Parathyroid adenoma (tissue), 2 donors: Measurements from ENCODE around the gene LHPP.

Source experiments
- H2AFZ ChIP-seq: fragments of 300-600 bp; sonication (generic); one replicate; pipeline ENCODE4 v1.7.0; 2017; ENCODE audit warnings: antibody characterized with exemption, mild to moderate bottlenecking
- H3K27ac ChIP-seq: fragments of 300-600 bp; sonication (generic); one replicate; pipeline ENCODE4 v1.7.0; 2017
- H3K27me3 ChIP-seq: fragments of 300-600 bp; sonication (generic); one replicate; pipeline ENCODE4 v1.7.0; 2017; ENCODE audit warnings: low read length; ENCODE audit not compliant: control insufficient read depth, insufficient read depth
- H3K36me3 ChIP-seq: fragments of 300-600 bp; sonication (generic); one replicate; pipeline ENCODE4 v1.7.0; 2017; ENCODE audit warnings: low read length; ENCODE audit not compliant: control insufficient read depth, insufficient read depth
- H3K4me1 ChIP-seq: fragments of 300-600 bp; sonication (generic); one replicate; pipeline ENCODE4 v1.7.0; 2017; ENCODE audit warnings: control low read depth
- H3K4me2 ChIP-seq: fragments of 300-600 bp; sonication (generic); one replicate; pipeline ENCODE4 v1.7.0; 2017; ENCODE audit warnings: low read length
- H3K4me3 ChIP-seq: fragments of 300-600 bp; sonication (generic); one replicate; pipeline ENCODE4 v1.7.0; 2017; ENCODE audit warnings: low read depth, low read length
- H3K79me2 ChIP-seq: fragments of 300-600 bp; sonication (generic); one replicate; pipeline ENCODE4 v1.7.0; 2017; ENCODE audit warnings: control low read depth
- H3K9ac ChIP-seq: fragments of 300-600 bp; sonication (generic); one replicate; pipeline ENCODE4 v1.7.0; 2017; ENCODE audit warnings: mild to moderate bottlenecking
- H3K9me3 ChIP-seq: fragments of 300-600 bp; sonication (generic); one replicate; pipeline ENCODE4 v1.7.0; 2017; ENCODE audit warnings: low read length; ENCODE audit not compliant: control insufficient read depth
- CTCF ChIP-seq: fragments of 300-600 bp; sonication (generic); IDR thresholded peaks from one replicate; pipeline ENCODE4 v1.7.0; 2017; ENCODE audit warnings: antibody characterized with exemption, mild to moderate bottlenecking
- donor health status: primary hyperparathyroidism.

The LHPP gene

DNA sequence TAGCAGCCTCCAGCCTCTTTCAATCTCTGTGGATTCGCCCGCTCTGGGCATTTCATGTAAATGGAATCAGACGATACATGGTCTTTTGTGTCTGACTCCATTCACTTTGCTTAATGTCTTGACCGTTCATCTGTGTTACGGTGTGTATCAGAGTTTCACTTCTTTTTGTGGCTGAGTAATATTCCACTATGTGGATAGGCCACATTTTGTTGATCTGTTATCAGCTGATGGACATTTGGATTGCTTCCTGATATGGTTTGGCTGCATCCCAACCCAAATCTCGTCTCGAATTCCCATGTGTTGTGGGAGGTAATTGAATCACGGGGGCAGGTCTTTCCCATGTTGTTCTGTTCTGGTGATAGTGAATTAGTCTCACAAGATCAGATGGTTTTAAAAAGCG is 109.0 kb downstream of the LHPP start:
- Histone ChIP-seq H3K4me3 (no peak overlapping the region), H3K4me1 (peaks cover 3% of the 10 kb centered on the region), H3K4me2 (no peak overlapping the region), H3K79me2 (no peaks in the 10 kb centered on the region), H2AFZ (no peak overlapping the region), H3K9ac (no peak overlapping the region), H3K27ac (no peak overlapping the region), H3K9me3 (no peaks in the 10 kb centered on the region), H3K36me3 (no peaks in the 10 kb centered on the region), H3K27me3 (no peaks in the 10 kb centered on the region)
- TF ChIP-seq CTCF = no peak

DNA sequence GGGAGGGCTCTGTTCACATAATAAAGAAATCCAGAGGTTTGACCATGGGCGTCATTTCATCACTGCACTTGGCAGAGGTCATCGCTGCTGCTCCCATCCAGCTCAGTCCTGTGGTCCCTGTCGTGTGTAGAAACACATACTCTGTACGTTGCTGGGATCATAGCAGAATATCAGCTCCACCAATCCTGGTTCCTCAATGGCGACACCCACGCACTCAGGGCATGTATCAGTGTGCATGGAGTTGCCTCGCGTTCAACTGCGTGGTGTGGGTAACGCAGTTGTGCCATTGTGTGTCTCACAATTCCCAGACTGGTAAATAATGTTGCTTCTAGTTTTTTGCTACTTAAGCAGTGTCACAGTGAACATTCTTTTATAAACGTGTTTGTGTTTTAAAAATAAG is 111.1 kb downstream of the LHPP start:
- Histone ChIP-seq H3K4me1 (no peaks in the 10 kb centered on the region), H3K4me3 (no peak overlapping the region), H3K9ac (no peak overlapping the region), H3K79me2 (no peaks in the 10 kb centered on the region), H3K36me3 (no peaks in the 10 kb centered on the region), H3K27me3 (no peaks in the 10 kb centered on the region), H3K9me3 (no peaks in the 10 kb centered on the region), H2AFZ (no peak overlapping the region), H3K27ac (no peak overlapping the region), H3K4me2 (no peak overlapping the region)
- TF ChIP-seq CTCF = no peak

DNA sequence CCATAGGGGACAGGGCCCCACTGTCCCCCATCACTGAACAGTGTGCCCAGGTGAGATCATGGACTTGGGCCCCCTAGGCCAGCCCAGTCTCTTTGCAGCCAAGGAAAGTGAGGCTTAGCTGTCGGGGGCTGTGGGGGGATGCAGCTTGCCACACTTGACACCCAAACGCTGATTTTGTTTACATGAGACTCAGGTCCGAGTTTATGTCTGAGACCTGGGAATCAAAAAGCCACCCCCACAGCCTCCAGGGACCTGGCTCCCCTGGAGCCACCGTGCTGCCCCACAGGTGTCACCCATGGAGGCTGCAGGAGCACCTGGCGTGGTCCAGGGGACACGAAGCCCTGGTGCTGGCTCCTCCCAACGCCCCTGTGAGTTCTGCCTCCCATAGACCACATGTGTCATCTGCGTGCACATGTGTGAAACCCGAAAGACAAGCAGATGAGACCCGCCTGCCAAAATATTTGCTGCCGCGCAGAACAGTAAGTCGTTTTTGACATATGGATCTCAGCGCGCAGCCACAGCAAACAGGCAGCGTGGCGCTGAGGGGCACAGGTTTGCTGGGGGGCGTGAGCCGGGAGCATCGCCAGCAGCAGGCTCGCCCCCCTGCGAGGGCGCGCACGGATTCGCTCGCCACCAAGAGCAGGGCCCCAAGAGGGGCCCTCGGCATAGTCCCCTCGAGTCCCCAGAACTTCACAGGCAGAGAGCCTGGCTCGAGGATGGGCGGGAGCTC is 112.3 kb downstream of the LHPP start:
- no peaks in the 10 kb centered on the region for H3K9me3 ChIP-seq
- no peak overlapping the region for H3K9ac ChIP-seq
- no peaks in the 10 kb centered on the region for H3K36me3 ChIP-seq
- H3K4me2 ChIP-seq = no peak overlapping the region
- TF ChIP-seq CTCF = no peak
- no peak overlapping the region for H3K4me3 ChIP-seq
- no peaks in the 10 kb centered on the region for H3K4me1 ChIP-seq
- H3K27me3 ChIP-seq = no peaks in the 10 kb centered on the region
- no peaks in the 10 kb centered on the region for H3K79me2 ChIP-seq
- H2AFZ ChIP-seq = no peak overlapping the region
- H3K27ac ChIP-seq = no peak overlapping the region

DNA sequence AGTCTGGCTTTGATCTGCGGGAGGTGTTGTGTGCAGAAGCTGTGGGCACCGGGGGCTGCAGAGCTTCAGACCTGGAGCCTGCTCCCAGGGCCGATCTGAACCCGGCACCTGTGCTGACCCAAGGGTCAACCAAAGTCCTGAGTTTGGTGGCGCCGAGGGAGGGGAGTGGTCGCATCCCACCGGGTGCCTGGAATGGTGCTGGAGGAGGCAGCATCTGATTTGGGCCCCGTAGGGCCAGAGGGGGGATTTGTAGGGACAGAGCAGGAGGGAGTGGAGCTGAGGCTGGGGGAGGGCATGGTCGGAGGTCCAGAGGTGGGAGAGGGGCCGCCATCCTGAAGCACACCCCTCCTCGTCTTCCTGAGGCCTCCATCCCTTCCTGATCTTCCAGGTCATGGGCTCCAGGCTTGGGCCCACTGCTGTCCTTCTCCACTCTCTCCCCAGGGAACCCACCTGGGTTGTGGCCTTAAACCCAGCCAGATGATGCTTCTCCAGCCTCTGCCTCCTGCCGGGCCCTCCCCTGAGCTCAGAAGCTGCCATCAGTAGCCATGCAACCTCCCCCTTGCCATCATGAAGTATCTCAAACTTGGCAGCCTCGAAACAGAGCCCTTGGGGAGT is 112.9 kb downstream of the LHPP start:
- Histone ChIP-seq H3K27me3 (no peaks in the 10 kb centered on the region), H3K4me2 (no peak overlapping the region), H3K9ac (no peak overlapping the region), H3K9me3 (no peaks in the 10 kb centered on the region), H3K36me3 (no peaks in the 10 kb centered on the region), H3K4me3 (no peak overlapping the region), H3K27ac (no peak overlapping the region), H2AFZ (no peak overlapping the region), H3K79me2 (no peaks in the 10 kb centered on the region), H3K4me1 (no peaks in the 10 kb centered on the region)
- TF ChIP-seq CTCF = no peak
